ENCODE results near the gene TMEM242.

DNA sequence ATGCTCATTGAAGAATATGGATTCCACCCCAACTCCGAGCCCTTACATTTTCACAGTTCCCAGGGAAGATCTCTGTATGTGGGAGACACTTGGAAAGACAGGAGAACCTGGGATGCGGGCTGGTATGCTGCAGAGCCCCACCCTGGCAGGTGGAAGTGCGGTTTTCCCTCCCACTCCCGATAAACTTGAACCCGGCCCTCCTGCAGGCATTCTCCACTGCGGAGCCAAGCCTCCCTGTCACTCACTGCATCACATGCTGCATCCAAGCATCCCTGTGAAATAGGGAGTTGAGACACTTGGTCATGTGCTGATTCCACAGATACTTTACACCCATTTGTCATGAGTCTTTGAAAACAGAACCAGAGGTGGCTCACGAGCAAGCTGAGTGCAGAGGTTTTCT lies 35.4 kb downstream of the TMEM242 start:
- TF ChIP-seq, protein P1, sequence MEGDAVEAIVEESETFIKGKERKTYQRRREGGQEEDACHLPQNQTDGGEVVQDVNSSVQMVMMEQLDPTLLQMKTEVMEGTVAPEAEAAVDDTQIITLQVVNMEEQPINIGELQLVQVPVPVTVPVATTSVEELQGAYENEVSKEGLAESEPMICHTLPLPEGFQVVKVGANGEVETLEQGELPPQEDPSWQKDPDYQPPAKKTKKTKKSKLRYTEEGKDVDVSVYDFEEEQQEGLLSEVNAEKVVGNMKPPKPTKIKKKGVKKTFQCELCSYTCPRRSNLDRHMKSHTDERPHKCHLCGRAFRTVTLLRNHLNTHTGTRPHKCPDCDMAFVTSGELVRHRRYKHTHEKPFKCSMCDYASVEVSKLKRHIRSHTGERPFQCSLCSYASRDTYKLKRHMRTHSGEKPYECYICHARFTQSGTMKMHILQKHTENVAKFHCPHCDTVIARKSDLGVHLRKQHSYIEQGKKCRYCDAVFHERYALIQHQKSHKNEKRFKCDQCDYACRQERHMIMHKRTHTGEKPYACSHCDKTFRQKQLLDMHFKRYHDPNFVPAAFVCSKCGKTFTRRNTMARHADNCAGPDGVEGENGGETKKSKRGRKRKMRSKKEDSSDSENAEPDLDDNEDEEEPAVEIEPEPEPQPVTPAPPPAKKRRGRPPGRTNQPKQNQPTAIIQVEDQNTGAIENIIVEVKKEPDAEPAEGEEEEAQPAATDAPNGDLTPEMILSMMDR (IDR thresholded peaks at IDR 0.05; ENCODE audit: extremely low read depth in 1 of 2, insufficient read depth in 1 of 2, low read depth in 1 of 2, low read length in 2 of 2): no peak
- TF ChIP-seq, protein P2, sequence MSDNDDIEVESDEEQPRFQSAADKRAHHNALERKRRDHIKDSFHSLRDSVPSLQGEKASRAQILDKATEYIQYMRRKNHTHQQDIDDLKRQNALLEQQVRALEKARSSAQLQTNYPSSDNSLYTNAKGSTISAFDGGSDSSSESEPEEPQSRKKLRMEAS (IDR thresholded peaks at IDR 0.05; ENCODE audit: insufficient read depth, insufficient read length): no peak
- TF ChIP-seq GATA2 (IDR thresholded peaks at IDR 0.05; ENCODE audit: insufficient read depth, insufficient read length, low read depth, low read length) (no peak), POLR2A (IDR thresholded peaks at IDR 0.05; ENCODE audit: low read depth, low read length) (no peak), EZH2 (IDR thresholded peaks at IDR 0.05; ENCODE audit: borderline replicate concordance, low read depth, low read length, severe bottlenecking) (no peak), JUN (IDR thresholded peaks at IDR 0.05; ENCODE audit: borderline replicate concordance, insufficient read depth, insufficient read length, low read depth) (no peak), POLR2AphosphoS5 (IDR thresholded peaks at IDR 0.05; ENCODE audit: insufficient read depth, low read depth, low read length) (no peak)

All from endothelial cell of umbilical vein (primary cell).